GM21515 (cell line): ENCODE data around the gene TMEM87A.
"Not testable (repeated sequence)": the region's sequence is repeated elsewhere in the genome, so short reads cannot be mapped to it uniquely, and the experiment has no call there.

Source experiments
- ATAC-seq: cut with Tn5 transposase; IDR thresholded peaks from one replicate; pipeline ENCODE4 v1.9.1; 2021; ENCODE audit not compliant: unreplicated experiment

Gene TMEM87A

GRCh38 chr15:42272939-42273899 is at the start of gene TMEM87A, which contains the start of gene GANC:
TMEM87A (minus strand) TSS chr15:42273433; CDS start chr15:42273398, 35 bp downstream.
GANC (plus strand) TSS chr15:42273201; CDS start chr15:42274482, 1,281 bp downstream.
- ATAC-seq, result peak; percentile 84

DNA sequence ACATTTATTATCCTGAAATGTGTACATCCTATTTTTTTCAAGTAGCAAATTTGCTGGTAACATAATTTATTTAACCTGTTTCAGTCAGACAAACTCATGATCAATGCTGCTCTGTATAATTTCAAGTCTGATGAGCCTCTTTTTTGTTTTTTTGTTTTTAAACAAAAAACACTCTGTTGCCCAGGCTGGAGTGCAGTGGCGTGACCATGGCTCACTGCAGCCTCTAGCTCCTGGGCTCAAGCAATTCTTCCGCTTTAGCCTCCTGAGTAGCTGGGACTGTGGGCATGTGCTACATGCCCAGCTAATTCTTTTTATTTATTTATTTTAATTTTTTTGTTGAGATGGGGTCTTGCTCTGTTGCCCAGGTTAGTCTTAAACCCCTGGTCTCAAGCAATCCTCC is 46.0 kb upstream of the TMEM87A start:
- ATAC-seq, result no peak

GRCh38 chr15:42316282-42316805 is 43.1 kb upstream of the TMEM87A start:
- not testable (repeated sequence) for ATAC-seq

- ATAC-seq, result no peak
Observed at GRCh38 chr15:42315521-42315920, 42.3 kb upstream of the TMEM87A start.

GRCh38 chr15:42314818-42315217 is 41.6 kb upstream of the TMEM87A start:
- ATAC-seq, result no peak

DNA sequence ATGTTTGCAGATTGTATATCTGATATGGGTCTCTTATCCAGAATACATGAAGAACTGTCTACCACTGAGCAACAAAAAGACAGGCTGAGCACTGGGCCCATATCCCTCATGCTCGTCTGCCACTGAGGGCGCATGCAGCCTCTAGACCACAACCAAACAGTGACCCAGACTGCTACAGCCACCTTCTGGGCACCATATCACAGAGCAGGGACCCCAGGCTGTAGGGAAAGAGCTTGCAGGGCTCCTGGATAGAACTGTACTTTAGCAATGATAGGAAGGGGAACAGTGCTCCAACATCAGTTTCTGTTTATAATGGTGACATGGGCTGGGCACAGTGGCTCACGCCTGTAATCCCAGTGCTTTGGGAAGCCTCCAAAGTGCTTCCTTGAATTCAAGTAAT is 40.2 kb upstream of the TMEM87A start:
- ATAC-seq, result no peak

DNA sequence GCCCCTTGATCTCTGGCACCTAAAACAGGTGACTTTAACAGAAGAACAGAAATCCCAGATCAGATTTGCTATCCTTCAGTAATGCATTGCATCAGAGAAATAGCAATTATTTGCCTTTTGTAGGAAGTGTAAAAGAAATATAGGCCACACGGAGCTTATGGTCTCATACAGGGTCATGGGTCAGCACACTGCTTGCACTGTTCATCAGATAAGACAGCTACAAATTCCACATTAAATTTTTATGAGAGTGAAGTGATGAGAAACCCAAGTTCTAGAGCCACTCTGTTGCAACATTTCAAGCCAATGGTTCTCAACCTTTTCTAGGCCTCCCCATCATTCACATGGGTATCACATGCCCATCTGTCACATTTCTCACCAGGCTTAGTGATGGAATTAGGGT is 33.4 kb upstream of the TMEM87A start:
- ATAC-seq, result no peak

DNA sequence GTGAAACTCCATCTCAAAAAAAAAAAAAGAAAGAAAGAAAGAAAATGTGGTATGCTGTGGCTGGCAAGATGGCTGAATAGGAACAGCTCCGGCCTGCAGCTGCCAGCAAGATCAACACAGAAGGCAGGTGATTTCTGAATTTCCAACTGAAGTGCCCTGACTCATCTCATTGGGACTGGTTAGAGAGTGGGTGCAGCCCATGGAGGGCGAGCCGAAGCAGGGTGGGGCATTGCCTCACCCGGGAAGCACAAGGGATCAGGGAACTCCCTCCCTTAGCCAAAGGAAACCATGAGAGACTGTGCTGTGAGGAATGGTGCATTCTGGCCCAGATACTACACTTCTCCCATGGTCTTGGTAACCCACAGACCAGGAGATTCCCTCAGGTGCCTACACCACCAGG is 27.8 kb upstream of the TMEM87A start:
- ATAC-seq, result not testable (repeated sequence)

- no peak for ATAC-seq
Observed at GRCh38 chr15:42289166-42289565, 15.9 kb upstream of the TMEM87A start.

DNA sequence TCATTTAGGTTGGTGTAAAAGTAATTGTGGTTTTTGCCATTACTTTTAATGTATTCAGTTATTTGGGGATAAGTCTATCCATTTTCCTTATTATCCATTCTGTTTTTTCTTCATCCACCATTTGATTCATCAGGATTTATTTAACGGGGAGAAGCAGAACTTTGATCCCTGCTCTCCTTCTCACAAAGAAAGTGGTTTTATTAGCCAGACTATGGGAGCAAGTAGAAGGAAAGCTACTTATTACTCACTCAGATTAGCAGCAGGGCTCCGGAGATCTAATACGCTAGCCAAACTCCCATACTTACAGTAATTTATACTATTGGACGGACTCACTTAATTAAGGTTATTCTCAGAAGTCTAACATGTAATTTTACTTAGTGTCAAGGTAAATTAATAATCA is 14.7 kb upstream of the TMEM87A start:
- ATAC-seq, result no peak

DNA sequence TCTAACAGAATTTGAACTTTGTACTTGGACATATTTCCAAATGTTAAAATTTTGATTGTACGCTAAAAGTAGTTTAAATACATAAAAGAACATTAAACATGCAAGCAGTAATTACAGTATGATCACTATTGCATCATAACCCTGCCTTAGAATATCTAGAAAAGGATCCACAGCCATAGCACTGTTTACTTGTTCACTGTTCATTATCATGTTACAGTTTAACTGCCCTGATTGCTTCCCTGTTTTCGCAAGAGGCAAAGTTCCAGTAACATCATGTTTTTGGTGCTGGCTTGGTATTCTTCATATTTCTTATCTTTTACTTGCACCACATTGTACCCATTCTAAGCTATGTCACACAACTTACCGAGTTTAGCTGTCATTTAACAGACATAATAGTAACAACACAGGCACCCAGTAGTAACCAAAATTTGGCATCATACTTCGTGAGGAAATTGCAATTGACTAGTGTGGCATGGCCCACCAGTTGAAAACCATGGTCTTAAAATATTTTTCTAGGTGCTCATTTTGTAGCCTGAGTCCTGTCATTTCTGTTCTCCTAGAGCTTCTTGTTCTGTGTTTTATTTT is 13.3 kb upstream of the TMEM87A start:
- ATAC-seq, result no peak

DNA sequence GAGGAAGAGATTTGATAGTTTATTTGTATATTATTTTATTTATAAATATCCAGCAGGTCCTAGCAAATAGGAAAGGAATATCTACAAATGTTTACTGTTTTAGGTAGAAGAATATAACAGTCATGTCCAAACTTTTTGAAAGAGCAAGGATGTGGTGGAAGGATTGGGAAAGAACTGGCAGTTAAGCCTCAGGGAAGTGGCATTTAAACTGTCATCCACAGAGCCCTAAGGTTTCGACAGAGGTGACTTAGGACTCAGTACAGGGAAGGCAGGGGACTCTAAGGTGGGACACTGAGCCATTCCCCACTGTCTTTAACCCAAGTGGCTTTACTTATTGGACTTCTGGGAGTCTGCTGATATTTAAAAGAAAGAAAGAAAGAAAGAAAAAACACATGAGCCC is 11.8 kb upstream of the TMEM87A start:
- ATAC-seq, result no peak

- no peak for ATAC-seq
Observed at GRCh38 chr15:42284551-42284950, 11.3 kb upstream of the TMEM87A start.

GRCh38 chr15:42283671-42284070 is 10.4 kb upstream of the TMEM87A start:
- no peak for ATAC-seq

GRCh38 chr15:42282926-42283325 is 9.7 kb upstream of the TMEM87A start:
- no peak for ATAC-seq

- ATAC-seq, result no peak
Observed at GRCh38 chr15:42282344-42282743, 9.1 kb upstream of the TMEM87A start.

DNA sequence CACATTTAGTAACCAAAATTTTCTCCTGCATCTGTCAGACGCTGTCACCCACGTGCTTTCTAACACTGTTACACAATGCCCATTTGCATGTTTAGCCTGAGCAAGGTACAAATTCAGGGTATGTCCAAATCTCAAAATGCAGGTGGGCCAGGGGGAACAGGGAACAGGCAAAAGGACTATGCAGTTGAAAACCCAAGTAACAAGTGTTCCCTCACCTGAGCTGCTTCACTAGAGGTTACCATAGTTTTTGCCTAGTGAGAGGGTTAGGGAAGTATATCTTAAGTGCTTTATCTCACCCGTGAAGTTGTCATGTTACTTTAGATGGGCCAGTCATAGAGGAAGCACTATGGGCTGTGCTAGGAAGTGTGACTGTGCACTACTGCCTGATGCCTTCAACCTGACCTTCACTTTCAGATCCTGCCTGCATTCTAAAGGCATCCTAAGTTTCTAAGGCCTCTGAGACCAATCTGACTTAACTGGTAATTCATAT is 6.0 kb upstream of the TMEM87A start:
- ATAC-seq, result no peak

DNA sequence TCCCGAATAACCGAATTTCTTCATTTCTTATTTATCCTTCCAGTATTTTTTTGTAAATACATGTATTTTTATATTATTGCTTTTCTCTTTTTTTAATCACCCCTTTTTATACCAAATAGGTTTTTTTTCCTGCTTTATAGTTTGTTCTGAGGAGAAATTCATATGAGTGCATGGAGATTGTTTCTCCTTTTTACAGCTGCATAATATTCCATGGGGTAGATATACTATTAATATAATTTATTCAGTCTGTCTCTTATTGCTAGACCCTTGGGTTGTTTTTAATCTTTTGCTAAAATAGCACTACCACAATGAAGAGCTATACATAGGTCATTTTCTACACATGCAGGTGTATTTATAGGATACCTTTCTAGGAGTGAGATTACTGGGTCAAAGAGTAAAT is 3.5 kb upstream of the TMEM87A start:
- no peak for ATAC-seq

- no peak for ATAC-seq
Observed at GRCh38 chr15:42275780-42276391, 2.7 kb upstream of the TMEM87A start.

DNA sequence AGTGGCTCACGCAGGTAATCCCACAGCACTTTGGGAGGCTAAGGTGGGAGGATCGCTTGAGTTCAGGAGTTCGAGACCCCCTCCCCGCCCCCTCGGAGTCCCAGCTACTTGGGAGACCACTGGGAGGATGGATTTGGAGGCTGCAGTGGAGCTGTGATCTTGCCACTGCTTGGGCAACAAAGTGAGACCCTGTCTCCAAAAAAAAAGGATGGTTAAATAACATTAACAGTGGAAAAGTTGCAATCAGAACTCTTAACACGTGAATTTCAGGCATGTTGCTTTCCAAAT is 1.4 kb upstream of the TMEM87A start:
- ATAC-seq, result no peak

DNA sequence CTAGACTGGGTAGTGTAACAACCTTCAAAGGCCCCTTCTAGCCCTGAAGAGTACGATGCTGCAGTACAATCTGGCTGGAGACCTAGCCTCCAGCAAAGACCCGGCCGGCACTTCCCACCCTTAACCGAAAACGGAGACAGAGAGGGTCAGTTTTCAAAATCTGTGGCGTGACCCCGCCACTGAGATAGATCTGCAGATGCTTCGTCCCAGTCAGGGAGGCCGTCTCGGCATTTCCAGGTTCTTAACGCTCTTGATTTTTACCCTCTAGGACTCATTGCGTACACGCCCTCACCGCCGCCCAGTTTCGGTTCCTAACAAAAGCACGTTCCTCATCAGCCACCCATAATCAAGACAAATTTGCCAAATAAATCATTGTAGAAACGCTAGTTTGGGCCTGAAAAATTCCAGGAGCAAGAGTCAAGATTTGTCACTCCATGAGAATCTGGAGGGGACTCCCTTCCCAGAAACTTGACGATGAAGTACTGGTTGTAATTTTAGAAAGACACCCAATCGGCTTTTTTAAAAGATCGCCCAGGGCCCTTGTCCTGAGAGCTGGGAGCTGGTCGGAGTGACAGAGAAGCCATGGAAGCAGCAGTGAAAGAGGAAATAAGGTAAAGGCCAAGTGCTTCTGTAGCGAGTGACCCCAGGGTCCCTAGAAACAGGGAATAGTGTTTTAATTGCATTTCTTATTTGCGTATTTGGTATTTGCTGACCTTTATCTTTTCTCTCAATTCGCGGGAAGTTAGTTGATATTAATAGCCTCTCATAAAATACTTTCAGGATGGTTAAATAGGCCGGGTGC is 868 bp upstream of the TMEM87A start:
- peak; percentile 17 for ATAC-seq
